ENCODE measurements around the gene PRSS33. TPM values are rescaled to one million over a fixed set of nuclear protein-coding genes. Genes with fewer than 3 reads are reported as not detected.

PRSS33 gene
- total RNA-seq, 3 donors from 2014 or later, result 0.13 to 0.32 TPM; not detected in 1

- ATAC-seq, result no peak
- Mint-ChIP-seq H3K27me3 (ENCODE audit: low read depth) (no peaks in the 10 kb centered on the region), H3K4me3 (no peak overlapping the region), H3K4me1 (ENCODE audit: low read depth) (peaks cover 13% of the 10 kb centered on the region), H3K9me3 (no peaks in the 10 kb centered on the region), H3K36me3 (ENCODE audit: insufficient read depth) (peaks cover 41% of the 10 kb centered on the region)
- no peak for DNase-seq
Observed at GRCh38 chr16:2769675-2770056, 17.7 kb downstream of the PRSS33 start.

- H3K4me3 Mint-ChIP-seq, result no peak overlapping the region
- peaks cover 46% of the 10 kb centered on the region for H3K36me3 Mint-ChIP-seq (ENCODE audit: insufficient read depth)
- no peaks in the 10 kb centered on the region for H3K9me3 Mint-ChIP-seq
- H3K4me1 Mint-ChIP-seq (ENCODE audit: low read depth), result peaks cover 13% of the 10 kb centered on the region
- ATAC-seq, result no peak
- DNase-seq, result no peak
- H3K27me3 Mint-ChIP-seq (ENCODE audit: low read depth), result no peaks in the 10 kb centered on the region
Observed at GRCh38 chr16:2769100-2769529, 18.2 kb downstream of the PRSS33 start.

GRCh38 chr16:2768403-2769089, 18.8 kb downstream of the PRSS33 start:
- peaks cover 13% of the 10 kb centered on the region for H3K4me1 Mint-ChIP-seq (ENCODE audit: low read depth)
- H3K9me3 Mint-ChIP-seq, result no peaks in the 10 kb centered on the region
- H3K27me3 Mint-ChIP-seq (ENCODE audit: low read depth), result no peaks in the 10 kb centered on the region
- ATAC-seq (no peak), DNase-seq (no peak)
- peaks cover 51% of the 10 kb centered on the region for H3K36me3 Mint-ChIP-seq (ENCODE audit: insufficient read depth)
- no peak overlapping the region for H3K4me3 Mint-ChIP-seq

DNA sequence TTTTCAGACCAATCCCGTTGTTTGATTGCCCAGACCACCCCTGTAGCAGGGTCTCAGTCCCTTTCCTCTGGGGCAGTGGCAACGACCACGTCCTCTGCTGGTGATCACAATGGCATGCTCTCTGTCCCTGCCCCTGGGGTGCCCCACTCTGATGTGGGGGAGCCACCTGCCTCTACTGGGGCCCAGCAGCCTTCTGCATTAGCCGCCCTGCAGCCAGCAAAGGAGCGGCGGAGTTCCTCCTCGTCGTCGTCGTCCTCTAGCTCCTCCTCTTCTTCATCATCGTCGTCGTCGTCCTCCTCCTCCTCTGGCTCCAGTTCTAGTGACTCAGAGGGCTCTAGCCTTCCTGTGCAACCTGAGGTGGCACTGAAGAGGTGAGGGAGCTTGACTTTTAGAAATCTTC, 19.5 kb downstream of the PRSS33 start:
- H3K9me3 Mint-ChIP-seq, result no peaks in the 10 kb centered on the region
- ATAC-seq (no peak), DNase-seq (no peak)
- H3K36me3 Mint-ChIP-seq (ENCODE audit: insufficient read depth), result peaks cover 58% of the 10 kb centered on the region
- H3K4me1 Mint-ChIP-seq (ENCODE audit: low read depth), result peaks cover 13% of the 10 kb centered on the region
- H3K27me3 Mint-ChIP-seq (ENCODE audit: low read depth), result no peaks in the 10 kb centered on the region
- no peak overlapping the region for H3K4me3 Mint-ChIP-seq

GRCh38 chr16:2767140-2767731, 20.1 kb downstream of the PRSS33 start:
- no peaks in the 10 kb centered on the region for H3K9me3 Mint-ChIP-seq
- H3K4me1 Mint-ChIP-seq (ENCODE audit: low read depth), result peaks cover 10% of the 10 kb centered on the region
- DNase-seq (no peak), ATAC-seq (no peak)
- no peaks in the 10 kb centered on the region for H3K27me3 Mint-ChIP-seq (ENCODE audit: low read depth)
- no peak overlapping the region for H3K4me3 Mint-ChIP-seq
- H3K36me3 Mint-ChIP-seq (ENCODE audit: insufficient read depth), result peaks cover 61% of the 10 kb centered on the region

DNA sequence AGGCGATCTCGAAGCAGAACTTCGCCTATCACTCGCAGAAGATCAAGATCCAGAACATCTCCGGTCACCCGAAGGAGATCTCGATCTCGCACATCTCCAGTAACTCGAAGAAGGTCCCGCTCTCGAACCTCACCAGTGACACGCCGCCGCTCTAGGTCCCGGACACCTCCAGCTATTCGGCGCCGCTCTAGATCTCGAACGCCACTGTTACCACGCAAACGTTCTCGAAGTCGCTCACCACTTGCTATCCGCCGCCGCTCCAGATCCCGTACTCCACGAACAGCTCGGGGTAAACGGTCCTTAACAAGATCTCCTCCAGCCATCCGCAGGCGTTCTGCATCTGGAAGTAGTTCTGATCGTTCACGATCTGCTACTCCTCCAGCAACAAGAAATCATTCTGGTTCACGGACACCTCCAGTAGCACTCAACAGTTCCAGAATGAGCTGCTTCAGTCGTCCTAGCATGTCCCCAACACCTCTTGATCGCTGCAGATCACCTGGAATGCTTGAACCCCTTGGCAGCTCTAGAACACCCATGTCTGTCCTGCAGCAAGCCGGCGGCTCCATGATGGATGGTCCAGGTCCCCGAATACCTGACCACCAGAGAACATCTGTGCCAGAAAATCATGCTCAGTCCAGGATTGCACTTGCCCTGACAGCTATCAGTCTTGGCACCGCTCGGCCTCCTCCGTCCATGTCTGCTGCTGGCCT, 20.8 kb downstream of the PRSS33 start:
- Mint-ChIP-seq H3K4me3 (no peak overlapping the region), H3K36me3 (ENCODE audit: insufficient read depth) (peaks cover 65% of the 10 kb centered on the region), H3K9me3 (no peaks in the 10 kb centered on the region), H3K4me1 (ENCODE audit: low read depth) (peaks cover 9% of the 10 kb centered on the region), H3K27me3 (ENCODE audit: low read depth) (no peaks in the 10 kb centered on the region)
- DNase-seq, result no peak
- ATAC-seq, result no peak

GRCh38 chr16:2765462-2766404, 21.6 kb downstream of the PRSS33 start:
- H3K27me3 Mint-ChIP-seq (ENCODE audit: low read depth), result no peaks in the 10 kb centered on the region
- DNase-seq (no peak), ATAC-seq (no peak)
- no peaks in the 10 kb centered on the region for H3K9me3 Mint-ChIP-seq
- no peak overlapping the region for H3K4me3 Mint-ChIP-seq
- peaks cover 10% of the 10 kb centered on the region for H3K4me1 Mint-ChIP-seq (ENCODE audit: low read depth)
- peaks cover 73% of the 10 kb centered on the region for H3K36me3 Mint-ChIP-seq (ENCODE audit: insufficient read depth)

- Mint-ChIP-seq H3K4me1 (ENCODE audit: low read depth) (peaks cover 14% of the 10 kb centered on the region), H3K27me3 (ENCODE audit: low read depth) (no peaks in the 10 kb centered on the region)
Observed at GRCh38 chr16:2764718-2765117, 22.6 kb downstream of the PRSS33 start.

DNA sequence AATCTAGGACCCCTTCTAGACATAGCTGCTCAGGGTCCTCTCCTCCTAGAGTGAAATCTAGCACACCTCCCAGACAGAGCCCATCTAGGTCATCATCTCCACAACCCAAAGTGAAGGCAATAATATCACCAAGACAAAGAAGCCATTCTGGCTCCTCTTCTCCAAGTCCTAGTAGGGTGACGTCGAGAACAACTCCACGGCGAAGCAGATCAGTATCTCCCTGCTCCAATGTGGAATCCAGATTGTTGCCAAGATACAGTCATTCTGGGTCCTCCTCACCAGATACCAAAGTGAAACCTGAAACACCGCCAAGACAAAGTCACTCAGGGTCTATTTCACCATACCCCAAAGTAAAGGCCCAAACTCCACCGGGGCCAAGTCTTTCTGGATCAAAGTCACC, 24.2 kb downstream of the PRSS33 start:
- no peak overlapping the region for H3K4me3 Mint-ChIP-seq
- H3K9me3 Mint-ChIP-seq, result no peaks in the 10 kb centered on the region
- peaks cover 87% of the 10 kb centered on the region for H3K36me3 Mint-ChIP-seq (ENCODE audit: insufficient read depth)
- no peaks in the 10 kb centered on the region for H3K27me3 Mint-ChIP-seq (ENCODE audit: low read depth)
- DNase-seq (no peak), ATAC-seq (no peak)
- peaks cover 14% of the 10 kb centered on the region for H3K4me1 Mint-ChIP-seq (ENCODE audit: low read depth)

More at GRCh38 chr16:2764718-2765117, 22.6 kb downstream of the PRSS33 start:
- no peak for DNase-seq
- H3K4me3 Mint-ChIP-seq, result no peak overlapping the region
- H3K36me3 Mint-ChIP-seq (ENCODE audit: insufficient read depth), result peaks cover 76% of the 10 kb centered on the region
- H3K9me3 Mint-ChIP-seq, result no peaks in the 10 kb centered on the region
- no peak for ATAC-seq

- DNase-seq, result no peak
- Mint-ChIP-seq H3K9me3 (no peaks in the 10 kb centered on the region), H3K36me3 (ENCODE audit: insufficient read depth) (peaks cover 86% of the 10 kb centered on the region), H3K4me3 (peak overlapping the region; percentile 12), H3K27me3 (ENCODE audit: low read depth) (no peaks in the 10 kb centered on the region), H3K4me1 (ENCODE audit: low read depth) (peaks cover 11% of the 10 kb centered on the region)
- no peak for ATAC-seq
Observed at GRCh38 chr16:2762711-2763110, 24.6 kb downstream of the PRSS33 start.

- Mint-ChIP-seq H3K4me3 (peak overlapping the region; percentile 12), H3K27me3 (ENCODE audit: low read depth) (no peaks in the 10 kb centered on the region), H3K36me3 (ENCODE audit: insufficient read depth) (peaks cover 90% of the 10 kb centered on the region), H3K9me3 (no peaks in the 10 kb centered on the region), H3K4me1 (ENCODE audit: low read depth) (peaks cover 15% of the 10 kb centered on the region)
- DNase-seq (no peak), ATAC-seq (no peak)
Observed at GRCh38 chr16:2761886-2762583, 25.3 kb downstream of the PRSS33 start.

DNA sequence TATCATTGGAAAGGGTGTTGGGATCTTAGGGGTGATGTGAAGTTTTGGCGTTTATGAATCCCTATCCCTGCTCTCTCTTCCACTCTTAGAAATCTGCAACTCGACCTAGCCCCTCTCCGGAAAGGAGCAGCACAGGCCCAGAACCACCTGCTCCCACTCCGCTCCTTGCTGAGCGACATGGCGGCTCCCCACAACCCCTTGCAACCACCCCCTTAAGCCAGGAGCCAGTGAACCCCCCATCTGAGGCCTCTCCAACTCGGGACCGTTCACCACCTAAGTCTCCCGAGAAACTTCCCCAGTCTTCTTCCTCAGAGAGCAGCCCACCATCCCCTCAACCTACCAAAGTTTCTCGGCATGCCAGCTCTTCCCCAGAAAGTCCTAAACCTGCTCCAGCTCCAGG, 25.9 kb downstream of the PRSS33 start:
- Mint-ChIP-seq H3K4me3 (no peak overlapping the region), H3K27me3 (ENCODE audit: low read depth) (no peaks in the 10 kb centered on the region), H3K36me3 (ENCODE audit: insufficient read depth) (peaks cover 90% of the 10 kb centered on the region), H3K9me3 (no peaks in the 10 kb centered on the region), H3K4me1 (ENCODE audit: low read depth) (peaks cover 21% of the 10 kb centered on the region)
- no peak for DNase-seq
- ATAC-seq, result no peak

DNA sequence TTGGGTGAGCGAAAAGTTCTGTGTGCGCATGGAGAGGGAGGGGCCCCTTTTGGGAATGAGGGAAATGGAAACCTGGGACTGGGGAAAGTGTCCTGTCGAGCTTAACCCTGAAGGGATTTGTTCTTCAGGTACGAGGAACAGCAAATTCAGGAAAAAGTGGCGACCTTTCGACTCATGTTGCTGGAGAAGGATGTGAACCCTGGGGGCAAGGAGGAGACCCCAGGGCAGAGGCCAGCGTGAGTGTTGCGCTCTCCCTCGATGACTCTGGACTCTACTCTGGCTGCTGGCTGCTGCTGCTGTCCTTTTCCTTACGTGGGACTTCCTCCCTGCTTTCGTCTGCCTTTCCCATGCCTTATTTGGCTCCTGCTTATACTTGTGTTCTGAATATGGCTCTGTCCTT, 30.0 kb downstream of the PRSS33 start:
- no peaks in the 10 kb centered on the region for H3K9me3 Mint-ChIP-seq
- peaks cover 82% of the 10 kb centered on the region for H3K36me3 Mint-ChIP-seq (ENCODE audit: insufficient read depth)
- no peaks in the 10 kb centered on the region for H3K27me3 Mint-ChIP-seq (ENCODE audit: low read depth)
- H3K4me1 Mint-ChIP-seq (ENCODE audit: low read depth), result peaks cover 47% of the 10 kb centered on the region
- H3K4me3 Mint-ChIP-seq, result no peak overlapping the region
- no peak for ATAC-seq
- DNase-seq, result no peak
